Trophoblast cell (in vitro differentiated cells and primary cell): ENCODE results near the gene UPP1.

ENCODE experiments used
- DNase-seq, 2 donors: peaks; one replicate each; pipeline ENCODE4 v3.0.0-alpha.2; 2016
- H2AFZ ChIP-seq: 2 replicates; pipeline ENCODE4 v1.6.1; 2013; ENCODE audit warnings: low read length, moderate library complexity, mild to moderate bottlenecking; ENCODE audit not compliant: insufficient read depth, poor library complexity
- H2AK5ac ChIP-seq: 2 replicates; pipeline ENCODE4 v1.6.1; 2013; ENCODE audit warnings: mild to moderate bottlenecking, low read length
- H2BK120ac ChIP-seq: 2 replicates; pipeline ENCODE4 v1.6.1; 2013; ENCODE audit warnings: low read length, mild to moderate bottlenecking, moderate library complexity; ENCODE audit not compliant: insufficient read depth, poor library complexity
- H2BK12ac ChIP-seq: 2 replicates; pipeline ENCODE4 v1.6.1; 2013; ENCODE audit warnings: mild to moderate bottlenecking, low read length, moderate library complexity
- H2BK5ac ChIP-seq: 2 replicates; pipeline ENCODE4 v1.6.1; 2013; ENCODE audit warnings: low read length, low read depth, moderate library complexity, mild to moderate bottlenecking; ENCODE audit not compliant: poor library complexity
- H3K14ac ChIP-seq: 2 replicates; pipeline ENCODE4 v1.6.1; 2013; ENCODE audit warnings: mild to moderate bottlenecking, low read length
- H3K18ac ChIP-seq: 2 replicates; pipeline ENCODE4 v1.6.1; 2013; ENCODE audit warnings: mild to moderate bottlenecking, low read length
- H3K23ac ChIP-seq: 2 replicates; pipeline ENCODE4 v1.6.1; 2013; ENCODE audit warnings: low read length
- H3K27ac ChIP-seq: 2 replicates; pipeline ENCODE4 v1.5.1; 2013; ENCODE audit warnings: low read depth, mild to moderate bottlenecking, inconsistent platforms, low read length, moderate library complexity
- H3K27me3 ChIP-seq: 2 replicates; pipeline ENCODE4 v1.6.1; 2013; ENCODE audit warnings: inconsistent platforms, mild to moderate bottlenecking, low read length, moderate library complexity; ENCODE audit not compliant: insufficient read depth
- H3K36me3 ChIP-seq, 2 experiments: 1 replicate in 1 of 2; 2 replicates in 1 of 2; pipeline ENCODE4 v1.6.1; 2013; ENCODE audit warnings: low read length in 2 of 2, mild to moderate bottlenecking in 2 of 2, moderate library complexity in 1 of 2; ENCODE audit not compliant: insufficient read depth in 2 of 2, control insufficient read depth in 1 of 2
- H3K4ac ChIP-seq: 2 replicates; pipeline ENCODE4 v1.6.1; 2013; ENCODE audit warnings: low read depth, mild to moderate bottlenecking, low read length, moderate library complexity
- H3K4me1 ChIP-seq, 2 experiments: 1 replicate in 1 of 2; 2 replicates in 1 of 2; pipeline ENCODE4 v1.6.1; 2013; ENCODE audit warnings: low read length in 2 of 2, mild to moderate bottlenecking in 2 of 2, moderate library complexity in 1 of 2; ENCODE audit not compliant: insufficient read depth in 2 of 2, control insufficient read depth in 1 of 2
- H3K4me2 ChIP-seq: 2 replicates; pipeline ENCODE4 v1.6.1; 2013; ENCODE audit warnings: inconsistent platforms, mild to moderate bottlenecking, low read length, moderate library complexity
- H3K4me3 ChIP-seq: 2 replicates; pipeline ENCODE4 v1.5.1; 2013; ENCODE audit warnings: mild to moderate bottlenecking, low read depth, low read length, inconsistent platforms
- H3K79me1 ChIP-seq: one replicate; pipeline ENCODE4 v1.6.1; 2013; ENCODE audit warnings: low read length
- H3K79me2 ChIP-seq: 2 replicates; pipeline ENCODE4 v1.6.1; 2013; ENCODE audit warnings: low read length, mild to moderate bottlenecking; ENCODE audit not compliant: control insufficient read depth, insufficient read depth, poor library complexity
- H3K9ac ChIP-seq: 2 replicates; pipeline ENCODE4 v1.6.1; 2013; ENCODE audit warnings: mild to moderate bottlenecking, low read length
- H3K9me3 ChIP-seq: 2 replicates; pipeline ENCODE4 v1.6.1; 2013; ENCODE audit warnings: low read depth, mild to moderate bottlenecking, control low read depth, inconsistent platforms, low read length; ENCODE audit not compliant: insufficient read depth
- H4K12ac ChIP-seq: 2 replicates; pipeline ENCODE4 v1.6.1; 2013; ENCODE audit warnings: low read depth, mild to moderate bottlenecking, low read length, moderate library complexity
- H4K8ac ChIP-seq: 2 replicates; pipeline ENCODE4 v1.6.1; 2013; ENCODE audit warnings: low read depth, mild to moderate bottlenecking, low read length, moderate library complexity
- H4K91ac ChIP-seq: one replicate; pipeline ENCODE4 v1.6.1; 2013; ENCODE audit warnings: low read depth, mild to moderate bottlenecking, low read length, moderate library complexity
- WGBS: extraction: QIAGEN DNeasy Blood & Tissue Kit; methylation state at CpG from one replicate; pipeline ENCODE4 v1.1.7; 2013; ENCODE audit warnings: missing lambda C conversion rate; ENCODE audit not compliant: insufficient read length, insufficient coverage; ENCODE audit errors: extremely low coverage; 5-methylcytosine and 5-hydroxymethylcytosine counted together

The UPP1 gene

GRCh38 chr7:48049850-48050249 lies 39.2 kb upstream of the UPP1 start:
- no peak overlapping the region for H3K4me2 ChIP-seq
- H3K14ac ChIP-seq = no peak overlapping the region
- peak overlapping the region; percentile 32 for H2BK12ac ChIP-seq
- no peak overlapping the region for H2AK5ac ChIP-seq
- no peak overlapping the region for H3K4me3 ChIP-seq
- H2BK120ac ChIP-seq = no peak overlapping the region
- no peaks in the 10 kb centered on the region for H3K9me3 ChIP-seq
- H4K12ac ChIP-seq = no peak overlapping the region
- H3K79me1 ChIP-seq = no peaks in the 10 kb centered on the region
- H3K27me3 ChIP-seq = no peaks in the 10 kb centered on the region
- no peak overlapping the region for H2AFZ ChIP-seq
- H3K9ac ChIP-seq = no peak overlapping the region
- no peak overlapping the region for H4K91ac ChIP-seq
- H3K4me1 ChIP-seq = peaks cover 2 to 8% of the 10 kb centered on the region in 2 experiments
- H3K36me3 ChIP-seq = no peaks in the 10 kb centered on the region
- no peak overlapping the region for H3K18ac ChIP-seq
- no peak overlapping the region for H2BK5ac ChIP-seq
- no peak for DNase-seq
- WGBS = no CpG with 5 or more reads among the region's 8 CpGs
- H3K79me2 ChIP-seq = no peaks in the 10 kb centered on the region
- H3K27ac ChIP-seq = no peak overlapping the region
- no peak overlapping the region for H3K4ac ChIP-seq
- H4K8ac ChIP-seq = no peak overlapping the region
- H3K23ac ChIP-seq = no peak overlapping the region

- DNase-seq = peak; percentile 55 to 84
- Histone ChIP-seq H3K79me1 (no peaks in the 10 kb centered on the region), H2AFZ (no peak overlapping the region), H3K4me3 (no peak overlapping the region), H3K27me3 (no peaks in the 10 kb centered on the region), H2AK5ac (no peak overlapping the region), H3K36me3 (no peaks in the 10 kb centered on the region), H4K91ac (no peak overlapping the region), H3K18ac (no peak overlapping the region), H3K23ac (no peak overlapping the region), H3K4me2 (no peak overlapping the region), H4K12ac (no peak overlapping the region), H2BK5ac (no peak overlapping the region), H3K27ac (no peak overlapping the region), H3K79me2 (no peaks in the 10 kb centered on the region), H3K4me1 (peaks cover 2 to 4% of the 10 kb centered on the region in 2 experiments), H2BK12ac (no peak overlapping the region), H3K9ac (no peak overlapping the region), H4K8ac (no peak overlapping the region), H2BK120ac (no peak overlapping the region), H3K9me3 (no peaks in the 10 kb centered on the region), H3K14ac (no peak overlapping the region), H3K4ac (no peak overlapping the region)
- no CpG with 5 or more reads among the region's 8 CpGs for WGBS
Measured at GRCh38 chr7:48052748-48053147, 36.3 kb upstream of the UPP1 start.

GRCh38 chr7:48053736-48054135 lies 35.3 kb upstream of the UPP1 start:
- Histone ChIP-seq H3K18ac (no peak overlapping the region), H3K4ac (no peak overlapping the region), H2AFZ (no peak overlapping the region), H2BK12ac (no peak overlapping the region), H3K9me3 (no peaks in the 10 kb centered on the region), H2AK5ac (no peak overlapping the region), H3K79me1 (no peaks in the 10 kb centered on the region), H3K4me1 (peaks cover 2 to 4% of the 10 kb centered on the region in 2 experiments), H3K23ac (no peak overlapping the region), H4K12ac (no peak overlapping the region), H4K91ac (no peak overlapping the region), H3K36me3 (no peaks in the 10 kb centered on the region), H3K27ac (no peak overlapping the region), H3K4me2 (no peak overlapping the region), H3K14ac (no peak overlapping the region), H3K9ac (no peak overlapping the region), H3K4me3 (no peak overlapping the region), H2BK5ac (no peak overlapping the region), H4K8ac (no peak overlapping the region), H3K27me3 (no peaks in the 10 kb centered on the region), H3K79me2 (no peaks in the 10 kb centered on the region), H2BK120ac (no peak overlapping the region)
- DNase-seq = no peak
- no CpG with 5 or more reads among the region's 2 CpGs for WGBS

GRCh38 chr7:48058990-48059389 lies 30.1 kb upstream of the UPP1 start:
- no peak overlapping the region for H4K8ac ChIP-seq

More at GRCh38 chr7:48058990-48059389, 30.1 kb upstream of the UPP1 start:
- no peak overlapping the region for H2AFZ ChIP-seq
- DNase-seq = no peak
- no peak overlapping the region for H3K27ac ChIP-seq
- H2BK120ac ChIP-seq = no peak overlapping the region
- no peak overlapping the region for H2BK12ac ChIP-seq
- no peak overlapping the region for H3K4me2 ChIP-seq
- no peaks in the 10 kb centered on the region for H3K4me1 ChIP-seq
- H3K79me2 ChIP-seq = no peaks in the 10 kb centered on the region
- H3K27me3 ChIP-seq = no peaks in the 10 kb centered on the region
- H3K36me3 ChIP-seq = no peaks in the 10 kb centered on the region
- no peaks in the 10 kb centered on the region for H3K9me3 ChIP-seq
- no peak overlapping the region for H3K4ac ChIP-seq
- H2AK5ac ChIP-seq = no peak overlapping the region
- no peak overlapping the region for H4K91ac ChIP-seq
- no CpG with 5 or more reads among the region's 2 CpGs for WGBS
- H3K79me1 ChIP-seq = no peaks in the 10 kb centered on the region
- no peak overlapping the region for H3K4me3 ChIP-seq
- no peak overlapping the region for H3K23ac ChIP-seq
- H3K9ac ChIP-seq = no peak overlapping the region
- no peak overlapping the region for H3K18ac ChIP-seq
- no peak overlapping the region for H3K14ac ChIP-seq
- no peak overlapping the region for H2BK5ac ChIP-seq
- H4K12ac ChIP-seq = no peak overlapping the region
